ENCODE results near the gene TEC.

The TEC gene

DNA sequence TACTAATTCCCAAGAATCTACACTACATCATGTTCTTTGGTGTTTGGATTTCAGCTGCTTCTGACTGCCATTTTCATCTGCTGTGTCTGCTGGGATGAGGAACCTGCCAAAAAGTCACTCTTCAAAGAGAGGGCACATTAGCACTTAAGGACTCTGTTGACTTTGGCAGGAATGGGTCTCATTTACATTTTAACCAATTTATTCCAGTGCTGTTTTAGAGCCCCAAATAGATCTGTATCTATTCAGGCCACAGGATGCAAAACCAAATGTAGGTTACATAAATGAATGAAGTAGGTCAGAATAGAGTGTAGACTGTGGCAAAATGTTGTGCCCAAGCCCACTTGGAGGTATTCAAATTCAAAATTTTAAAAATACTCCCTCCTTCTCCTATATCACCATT lies 150.0 kb downstream of the TEC start:
- no peak for TF ChIP-seq EP300 (IDR thresholded peaks at IDR 0.05; ENCODE audit: borderline replicate concordance)

DNA sequence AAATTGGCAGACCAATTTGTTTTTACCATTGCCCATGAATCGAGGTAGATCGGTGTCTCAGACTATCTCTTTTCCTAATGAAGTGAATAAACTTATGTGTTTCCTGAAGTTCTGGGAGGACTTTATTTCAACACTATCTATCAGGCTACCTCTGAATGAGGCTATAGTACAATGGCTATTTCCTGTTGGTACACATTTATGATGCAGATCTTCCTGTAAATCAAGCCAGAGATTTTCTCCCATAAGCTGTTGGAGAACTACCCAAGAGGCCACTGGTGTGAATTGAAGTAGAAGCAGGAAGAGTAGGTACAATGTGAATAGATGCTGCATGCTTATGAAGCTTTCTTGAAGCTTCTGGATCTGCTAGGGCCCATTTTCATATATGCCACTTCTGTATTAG lies 151.6 kb downstream of the TEC start:
- TF ChIP-seq, protein P1, sequence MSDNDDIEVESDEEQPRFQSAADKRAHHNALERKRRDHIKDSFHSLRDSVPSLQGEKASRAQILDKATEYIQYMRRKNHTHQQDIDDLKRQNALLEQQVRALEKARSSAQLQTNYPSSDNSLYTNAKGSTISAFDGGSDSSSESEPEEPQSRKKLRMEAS (IDR thresholded peaks at IDR 0.05) = no peak
- TF ChIP-seq FOXM1 (IDR thresholded peaks at IDR 0.05; ENCODE audit: borderline replicate concordance, low read depth) = no peak
- TF ChIP-seq, protein P2, sequence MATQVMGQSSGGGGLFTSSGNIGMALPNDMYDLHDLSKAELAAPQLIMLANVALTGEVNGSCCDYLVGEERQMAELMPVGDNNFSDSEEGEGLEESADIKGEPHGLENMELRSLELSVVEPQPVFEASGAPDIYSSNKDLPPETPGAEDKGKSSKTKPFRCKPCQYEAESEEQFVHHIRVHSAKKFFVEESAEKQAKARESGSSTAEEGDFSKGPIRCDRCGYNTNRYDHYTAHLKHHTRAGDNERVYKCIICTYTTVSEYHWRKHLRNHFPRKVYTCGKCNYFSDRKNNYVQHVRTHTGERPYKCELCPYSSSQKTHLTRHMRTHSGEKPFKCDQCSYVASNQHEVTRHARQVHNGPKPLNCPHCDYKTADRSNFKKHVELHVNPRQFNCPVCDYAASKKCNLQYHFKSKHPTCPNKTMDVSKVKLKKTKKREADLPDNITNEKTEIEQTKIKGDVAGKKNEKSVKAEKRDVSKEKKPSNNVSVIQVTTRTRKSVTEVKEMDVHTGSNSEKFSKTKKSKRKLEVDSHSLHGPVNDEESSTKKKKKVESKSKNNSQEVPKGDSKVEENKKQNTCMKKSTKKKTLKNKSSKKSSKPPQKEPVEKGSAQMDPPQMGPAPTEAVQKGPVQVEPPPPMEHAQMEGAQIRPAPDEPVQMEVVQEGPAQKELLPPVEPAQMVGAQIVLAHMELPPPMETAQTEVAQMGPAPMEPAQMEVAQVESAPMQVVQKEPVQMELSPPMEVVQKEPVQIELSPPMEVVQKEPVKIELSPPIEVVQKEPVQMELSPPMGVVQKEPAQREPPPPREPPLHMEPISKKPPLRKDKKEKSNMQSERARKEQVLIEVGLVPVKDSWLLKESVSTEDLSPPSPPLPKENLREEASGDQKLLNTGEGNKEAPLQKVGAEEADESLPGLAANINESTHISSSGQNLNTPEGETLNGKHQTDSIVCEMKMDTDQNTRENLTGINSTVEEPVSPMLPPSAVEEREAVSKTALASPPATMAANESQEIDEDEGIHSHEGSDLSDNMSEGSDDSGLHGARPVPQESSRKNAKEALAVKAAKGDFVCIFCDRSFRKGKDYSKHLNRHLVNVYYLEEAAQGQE (IDR thresholded peaks at IDR 0.05; ENCODE audit: low read depth) = no peak
- TF ChIP-seq CREB1 (IDR thresholded peaks at IDR 0.05; ENCODE audit: low read depth) = no peak
- TF ChIP-seq TEAD4 (IDR thresholded peaks at IDR 0.05) = no peak
- TF ChIP-seq RAD21 (IDR thresholded peaks at IDR 0.05; ENCODE audit: low read depth) = no peak
- TF ChIP-seq CEBPB (IDR thresholded peaks at IDR 0.05) = no peak
- no peak for TF ChIP-seq TAF1 (IDR thresholded peaks at IDR 0.05; ENCODE audit: low read depth)
- TF ChIP-seq ZBTB7A (IDR thresholded peaks at IDR 0.05; ENCODE audit: low read depth) = no peak
- TF ChIP-seq EGR1 (IDR thresholded peaks at IDR 0.05) = no peak
- TF ChIP-seq EP300 (IDR thresholded peaks at IDR 0.05; ENCODE audit: borderline replicate concordance) = no peak
- no peak for TF ChIP-seq YY1 (IDR thresholded peaks at IDR 0.05; ENCODE audit: low read depth)
- TF ChIP-seq, protein P3, sequence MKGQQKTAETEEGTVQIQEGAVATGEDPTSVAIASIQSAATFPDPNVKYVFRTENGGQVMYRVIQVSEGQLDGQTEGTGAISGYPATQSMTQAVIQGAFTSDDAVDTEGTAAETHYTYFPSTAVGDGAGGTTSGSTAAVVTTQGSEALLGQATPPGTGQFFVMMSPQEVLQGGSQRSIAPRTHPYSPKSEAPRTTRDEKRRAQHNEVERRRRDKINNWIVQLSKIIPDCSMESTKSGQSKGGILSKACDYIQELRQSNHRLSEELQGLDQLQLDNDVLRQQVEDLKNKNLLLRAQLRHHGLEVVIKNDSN (IDR thresholded peaks at IDR 0.05) = no peak
- TF ChIP-seq TCF12 (IDR thresholded peaks at IDR 0.05; ENCODE audit: low read depth) = no peak
- no peak for TF ChIP-seq NFIC (IDR thresholded peaks at IDR 0.05)

DNA sequence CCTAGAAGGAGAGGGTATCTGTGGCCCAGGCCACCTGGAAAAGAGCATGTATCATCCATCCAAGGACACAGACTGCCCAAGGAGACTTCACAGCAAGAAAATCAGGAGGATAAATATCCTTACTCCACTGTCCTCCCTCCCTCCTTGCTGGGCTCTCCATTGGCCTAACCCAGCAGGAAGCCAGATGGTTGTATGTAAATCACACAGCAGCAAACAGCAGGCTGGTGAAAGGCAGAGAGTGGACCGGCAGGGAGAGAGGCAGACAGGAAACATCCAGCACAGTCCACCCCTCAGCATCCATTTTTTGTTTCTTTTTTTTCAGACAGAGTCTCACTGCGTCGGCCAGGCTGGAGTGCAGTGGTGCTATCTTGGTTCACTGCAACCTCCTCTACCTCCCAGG lies 153.1 kb downstream of the TEC start:
- TF ChIP-seq NFIC (IDR thresholded peaks at IDR 0.05) (no peak), EGR1 (IDR thresholded peaks at IDR 0.05) (no peak), CREB1 (IDR thresholded peaks at IDR 0.05; ENCODE audit: low read depth) (no peak), CEBPB (IDR thresholded peaks at IDR 0.05) (no peak), YY1 (IDR thresholded peaks at IDR 0.05; ENCODE audit: low read depth) (no peak), EP300 (IDR thresholded peaks at IDR 0.05; ENCODE audit: borderline replicate concordance) (no peak), TCF12 (IDR thresholded peaks at IDR 0.05; ENCODE audit: low read depth) (no peak), RAD21 (IDR thresholded peaks at IDR 0.05; ENCODE audit: low read depth) (no peak), TEAD4 (IDR thresholded peaks at IDR 0.05) (no peak), ZBTB7A (IDR thresholded peaks at IDR 0.05; ENCODE audit: low read depth) (no peak), FOXM1 (IDR thresholded peaks at IDR 0.05; ENCODE audit: borderline replicate concordance, low read depth) (no peak), TAF1 (IDR thresholded peaks at IDR 0.05; ENCODE audit: low read depth) (no peak)
- TF ChIP-seq, protein P1 (IDR thresholded peaks at IDR 0.05) = no peak
- TF ChIP-seq, protein P3 (IDR thresholded peaks at IDR 0.05) = no peak
- TF ChIP-seq, protein P2 (IDR thresholded peaks at IDR 0.05; ENCODE audit: low read depth) = no peak

DNA sequence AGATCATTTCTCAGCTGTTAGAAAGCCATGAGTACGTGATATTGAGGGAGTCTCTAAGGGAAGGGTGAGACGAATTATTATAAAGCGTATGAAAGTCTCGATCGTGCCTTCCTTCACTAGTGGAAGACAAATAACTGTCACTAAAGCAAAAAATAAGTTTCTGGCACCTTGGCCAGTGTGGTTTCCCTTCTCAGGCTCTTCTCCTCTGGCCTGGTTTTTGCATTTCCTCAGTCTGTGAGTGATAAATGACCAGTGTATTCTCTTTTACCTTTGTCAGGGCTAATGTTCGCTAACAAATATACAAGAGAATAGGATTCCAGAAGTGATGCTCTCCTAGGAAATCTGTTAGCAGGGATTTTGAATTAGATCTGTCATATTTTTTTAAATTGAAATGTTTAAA lies 155.2 kb downstream of the TEC start:
- no peak for TF ChIP-seq TEAD4 (IDR thresholded peaks at IDR 0.05)
- TF ChIP-seq YY1 (IDR thresholded peaks at IDR 0.05; ENCODE audit: low read depth) = no peak
- no peak for TF ChIP-seq NFIC (IDR thresholded peaks at IDR 0.05)
- TF ChIP-seq, protein P1 (IDR thresholded peaks at IDR 0.05) = no peak
- no peak for TF ChIP-seq CEBPB (IDR thresholded peaks at IDR 0.05)
- TF ChIP-seq, protein P2 (IDR thresholded peaks at IDR 0.05; ENCODE audit: low read depth) = no peak
- TF ChIP-seq, protein P3 (IDR thresholded peaks at IDR 0.05) = no peak
- TF ChIP-seq TAF1 (IDR thresholded peaks at IDR 0.05; ENCODE audit: low read depth) = no peak
- no peak for TF ChIP-seq EP300 (IDR thresholded peaks at IDR 0.05; ENCODE audit: borderline replicate concordance)
